Stimulated activated CD8-positive, alpha-beta memory T cell treated with anti-CD3 and anti-CD28 coated beads, Interleukin-7, amount 100 ng/mL, for 1 hour (primary cell): Measurements from ENCODE around the gene PI4KB.

ENCODE experiments used
- DNase-seq, 2 donors: peaks; one replicate each; pipeline ENCODE4 v3.0.0-alpha.2; 2020; ENCODE audit warnings: low read depth in 2 of 2

The PI4KB gene

GRCh38 chr1:151346082-151346768 lies 19.0 kb upstream of the PI4KB start:
- no peak for DNase-seq

GRCh38 chr1:151344291-151344690 lies 17.1 kb upstream of the PI4KB start:
- DNase-seq, result no peak

- DNase-seq, result no peak
Measured at GRCh38 chr1:151343587-151343986, 16.4 kb upstream of the PI4KB start.

GRCh38 chr1:151342569-151342968 lies 15.4 kb upstream of the PI4KB start:
- DNase-seq, result no peak

GRCh38 chr1:151342021-151342420 lies 14.8 kb upstream of the PI4KB start:
- no peak for DNase-seq

- DNase-seq, result peak in 1 of 2 donors; percentile 22
Measured at GRCh38 chr1:151340870-151341754, 13.9 kb upstream of the PI4KB start.

- DNase-seq, result no peak
Measured at GRCh38 chr1:151336556-151336955, 9.3 kb upstream of the PI4KB start.

- DNase-seq, result no peak
Measured at GRCh38 chr1:151334822-151335221, 7.6 kb upstream of the PI4KB start.

- DNase-seq, result no peak
Measured at GRCh38 chr1:151327903-151328674, 873 bp upstream of the PI4KB start.

GRCh38 chr1:151326619-151327222 lies 495 bp downstream of the PI4KB start:
- DNase-seq, result peak in 1 of 2 donors; percentile 38

- no peak for DNase-seq
Measured at GRCh38 chr1:151325646-151326429, 1.4 kb downstream of the PI4KB start.

GRCh38 chr1:151325231-151325630 lies 2.0 kb downstream of the PI4KB start:
- no peak for DNase-seq

- no peak for DNase-seq
Measured at GRCh38 chr1:151324390-151324930, 2.8 kb downstream of the PI4KB start.

- no peak for DNase-seq
Measured at GRCh38 chr1:151318975-151319374, 8.2 kb downstream of the PI4KB start.

GRCh38 chr1:151315565-151316235 lies 11.5 kb downstream of the PI4KB start:
- no peak for DNase-seq

GRCh38 chr1:151314137-151314875 lies 12.9 kb downstream of the PI4KB start:
- DNase-seq, result no peak

GRCh38 chr1:151313501-151313900 lies 13.7 kb downstream of the PI4KB start:
- no peak for DNase-seq

GRCh38 chr1:151312826-151313225 lies 14.4 kb downstream of the PI4KB start:
- DNase-seq, result no peak

GRCh38 chr1:151312411-151312810 lies 14.8 kb downstream of the PI4KB start:
- DNase-seq, result no peak
